Measurements from ENCODE around the gene RASGRP3.

The RASGRP3 gene

GRCh38 chr2:33492399-33493134 lies 16.1 kb downstream of the RASGRP3 start:
- DNase-seq (ENCODE audit: low read depth, low spot score), result no peak

GRCh38 chr2:33494155-33494779 lies 17.8 kb downstream of the RASGRP3 start:
- no peak for DNase-seq (ENCODE audit: low read depth, low spot score)

GRCh38 chr2:33494877-33495641 lies 18.6 kb downstream of the RASGRP3 start:
- no peak for DNase-seq (ENCODE audit: low read depth, low spot score)

GRCh38 chr2:33495683-33496082 lies 19.2 kb downstream of the RASGRP3 start:
- DNase-seq (ENCODE audit: low read depth, low spot score), result no peak

- DNase-seq (ENCODE audit: low read depth, low spot score), result no peak
Measured at GRCh38 chr2:33496150-33496549, 19.7 kb downstream of the RASGRP3 start.

GRCh38 chr2:33496726-33497125 lies 20.3 kb downstream of the RASGRP3 start:
- no peak for DNase-seq (ENCODE audit: low read depth, low spot score)

- DNase-seq (ENCODE audit: low read depth, low spot score), result no peak
Measured at GRCh38 chr2:33497221-33497650, 20.8 kb downstream of the RASGRP3 start.

- DNase-seq (ENCODE audit: low read depth, low spot score), result no peak
Measured at GRCh38 chr2:33498291-33498956, 22.0 kb downstream of the RASGRP3 start.

- no peak for DNase-seq (ENCODE audit: low read depth, low spot score)
Measured at GRCh38 chr2:33500177-33500576, 23.7 kb downstream of the RASGRP3 start.

- DNase-seq (ENCODE audit: low read depth, low spot score), result no peak
Measured at GRCh38 chr2:33502025-33502424, 25.6 kb downstream of the RASGRP3 start.

GRCh38 chr2:33503002-33503401 lies 26.6 kb downstream of the RASGRP3 start:
- DNase-seq (ENCODE audit: low read depth, low spot score), result no peak

- no peak for DNase-seq (ENCODE audit: low read depth, low spot score)
Measured at GRCh38 chr2:33505966-33506365, 29.5 kb downstream of the RASGRP3 start.

- no peak for DNase-seq (ENCODE audit: low read depth, low spot score)
Measured at GRCh38 chr2:33509908-33510585, 33.6 kb downstream of the RASGRP3 start.

GRCh38 chr2:33510586-33510968 lies 34.1 kb downstream of the RASGRP3 start:
- no peak for DNase-seq (ENCODE audit: low read depth, low spot score)

- no peak for DNase-seq (ENCODE audit: low read depth, low spot score)
Measured at GRCh38 chr2:33511141-33511540, 34.7 kb downstream of the RASGRP3 start.

GRCh38 chr2:33512112-33512511 lies 35.7 kb downstream of the RASGRP3 start:
- DNase-seq (ENCODE audit: low read depth, low spot score), result no peak

- no peak for DNase-seq (ENCODE audit: low read depth, low spot score)
Measured at GRCh38 chr2:33513480-33513879, 37.0 kb downstream of the RASGRP3 start.

GRCh38 chr2:33516456-33516995 lies 40.1 kb downstream of the RASGRP3 start:
- DNase-seq (ENCODE audit: low read depth, low spot score), result no peak

- DNase-seq (ENCODE audit: low read depth, low spot score), result no peak
Measured at GRCh38 chr2:33518200-33518599, 41.8 kb downstream of the RASGRP3 start.

GRCh38 chr2:33518929-33519328 lies 42.5 kb downstream of the RASGRP3 start:
- DNase-seq (ENCODE audit: low read depth, low spot score), result no peak

GRCh38 chr2:33521791-33522281 lies 45.4 kb downstream of the RASGRP3 start:
- no peak for DNase-seq (ENCODE audit: low read depth, low spot score)

Data from activated naive CD8-positive, alpha-beta T cell treated with anti-CD3 and anti-CD28 coated beads, Interleukin-2, amount 50 U/mL, for 16 hours (primary cell).